ENCODE results near the gene PGAM4.

The PGAM4 gene

GRCh38 chrX:77936299-77936698 is 33.1 kb downstream of the PGAM4 start:
- no peaks in the 10 kb centered on the region for H3K27me3 ChIP-seq (ENCODE audit: insufficient read depth, poor library complexity, severe bottlenecking)
- H3K4me3 ChIP-seq (replicated peaks; ENCODE audit: insufficient read depth, low read length) = no peak overlapping the region
- H3K27ac ChIP-seq (replicated peaks) = no peak overlapping the region
- DNase-seq (ENCODE audit: low read depth in 1 of 2, low spot score in 1 of 2) = no peak
- TF ChIP-seq GABPA (IDR thresholded peaks at IDR 0.05; ENCODE audit: low read depth) = no peak
- TF ChIP-seq, protein P1, sequence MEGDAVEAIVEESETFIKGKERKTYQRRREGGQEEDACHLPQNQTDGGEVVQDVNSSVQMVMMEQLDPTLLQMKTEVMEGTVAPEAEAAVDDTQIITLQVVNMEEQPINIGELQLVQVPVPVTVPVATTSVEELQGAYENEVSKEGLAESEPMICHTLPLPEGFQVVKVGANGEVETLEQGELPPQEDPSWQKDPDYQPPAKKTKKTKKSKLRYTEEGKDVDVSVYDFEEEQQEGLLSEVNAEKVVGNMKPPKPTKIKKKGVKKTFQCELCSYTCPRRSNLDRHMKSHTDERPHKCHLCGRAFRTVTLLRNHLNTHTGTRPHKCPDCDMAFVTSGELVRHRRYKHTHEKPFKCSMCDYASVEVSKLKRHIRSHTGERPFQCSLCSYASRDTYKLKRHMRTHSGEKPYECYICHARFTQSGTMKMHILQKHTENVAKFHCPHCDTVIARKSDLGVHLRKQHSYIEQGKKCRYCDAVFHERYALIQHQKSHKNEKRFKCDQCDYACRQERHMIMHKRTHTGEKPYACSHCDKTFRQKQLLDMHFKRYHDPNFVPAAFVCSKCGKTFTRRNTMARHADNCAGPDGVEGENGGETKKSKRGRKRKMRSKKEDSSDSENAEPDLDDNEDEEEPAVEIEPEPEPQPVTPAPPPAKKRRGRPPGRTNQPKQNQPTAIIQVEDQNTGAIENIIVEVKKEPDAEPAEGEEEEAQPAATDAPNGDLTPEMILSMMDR (IDR thresholded peaks at IDR 0.05; ENCODE audit: insufficient read depth, low read length) = no peak
- TF ChIP-seq POLR2AphosphoS5 (IDR thresholded peaks at IDR 0.05; ENCODE audit: low read depth) = no peak
- TF ChIP-seq, protein P2, sequence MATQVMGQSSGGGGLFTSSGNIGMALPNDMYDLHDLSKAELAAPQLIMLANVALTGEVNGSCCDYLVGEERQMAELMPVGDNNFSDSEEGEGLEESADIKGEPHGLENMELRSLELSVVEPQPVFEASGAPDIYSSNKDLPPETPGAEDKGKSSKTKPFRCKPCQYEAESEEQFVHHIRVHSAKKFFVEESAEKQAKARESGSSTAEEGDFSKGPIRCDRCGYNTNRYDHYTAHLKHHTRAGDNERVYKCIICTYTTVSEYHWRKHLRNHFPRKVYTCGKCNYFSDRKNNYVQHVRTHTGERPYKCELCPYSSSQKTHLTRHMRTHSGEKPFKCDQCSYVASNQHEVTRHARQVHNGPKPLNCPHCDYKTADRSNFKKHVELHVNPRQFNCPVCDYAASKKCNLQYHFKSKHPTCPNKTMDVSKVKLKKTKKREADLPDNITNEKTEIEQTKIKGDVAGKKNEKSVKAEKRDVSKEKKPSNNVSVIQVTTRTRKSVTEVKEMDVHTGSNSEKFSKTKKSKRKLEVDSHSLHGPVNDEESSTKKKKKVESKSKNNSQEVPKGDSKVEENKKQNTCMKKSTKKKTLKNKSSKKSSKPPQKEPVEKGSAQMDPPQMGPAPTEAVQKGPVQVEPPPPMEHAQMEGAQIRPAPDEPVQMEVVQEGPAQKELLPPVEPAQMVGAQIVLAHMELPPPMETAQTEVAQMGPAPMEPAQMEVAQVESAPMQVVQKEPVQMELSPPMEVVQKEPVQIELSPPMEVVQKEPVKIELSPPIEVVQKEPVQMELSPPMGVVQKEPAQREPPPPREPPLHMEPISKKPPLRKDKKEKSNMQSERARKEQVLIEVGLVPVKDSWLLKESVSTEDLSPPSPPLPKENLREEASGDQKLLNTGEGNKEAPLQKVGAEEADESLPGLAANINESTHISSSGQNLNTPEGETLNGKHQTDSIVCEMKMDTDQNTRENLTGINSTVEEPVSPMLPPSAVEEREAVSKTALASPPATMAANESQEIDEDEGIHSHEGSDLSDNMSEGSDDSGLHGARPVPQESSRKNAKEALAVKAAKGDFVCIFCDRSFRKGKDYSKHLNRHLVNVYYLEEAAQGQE (IDR thresholded peaks at IDR 0.05; ENCODE audit: insufficient replicate concordance, low read depth) = no peak

- Histone ChIP-seq H3K27ac (replicated peaks) (no peak overlapping the region), H3K27me3 (ENCODE audit: insufficient read depth, poor library complexity, severe bottlenecking) (no peaks in the 10 kb centered on the region), H3K4me3 (replicated peaks; ENCODE audit: insufficient read depth, low read length) (no peak overlapping the region)
- TF ChIP-seq, protein P1 (IDR thresholded peaks at IDR 0.05; ENCODE audit: insufficient read depth, low read length) = no peak
- TF ChIP-seq SPI1 (IDR thresholded peaks at IDR 0.05; ENCODE audit: borderline replicate concordance, low read depth) = no peak
- TF ChIP-seq, protein P2 (IDR thresholded peaks at IDR 0.05; ENCODE audit: insufficient replicate concordance, low read depth) = no peak
- DNase-seq (ENCODE audit: low read depth in 1 of 2, low spot score in 1 of 2) = no peak
Observed at GRCh38 chrX:77935886-77936285, 33.6 kb downstream of the PGAM4 start.

GRCh38 chrX:77930581-77930980 is 38.9 kb downstream of the PGAM4 start:
- Histone ChIP-seq H3K27ac (replicated peaks) (no peak overlapping the region), H3K4me3 (replicated peaks; ENCODE audit: insufficient read depth, low read length) (no peak overlapping the region), H3K27me3 (ENCODE audit: insufficient read depth, poor library complexity, severe bottlenecking) (no peaks in the 10 kb centered on the region)
- TF ChIP-seq GABPA (IDR thresholded peaks at IDR 0.05; ENCODE audit: low read depth) = no peak
- TF ChIP-seq SPI1 (IDR thresholded peaks at IDR 0.05; ENCODE audit: borderline replicate concordance, low read depth) = peak; percentile 32; the same call in 1 of the 2 replicates
- no peak for TF ChIP-seq POLR2AphosphoS5 (IDR thresholded peaks at IDR 0.05; ENCODE audit: low read depth)
- TF ChIP-seq, protein P1 (IDR thresholded peaks at IDR 0.05; ENCODE audit: insufficient read depth, low read length) = no peak
- TF ChIP-seq, protein P2 (IDR thresholded peaks at IDR 0.05; ENCODE audit: insufficient replicate concordance, low read depth) = no peak
- no peak for DNase-seq (ENCODE audit: low read depth in 1 of 2, low spot score in 1 of 2)
